H1 (cell line): ENCODE results near the gene NELFB. TPM values are rescaled to one million over a fixed set of nuclear protein-coding genes. Genes with fewer than 3 reads are reported as not detected.

Experiments
- BCL11A ChIP-seq, 2 experiments: IDR thresholded peaks; one replicate each; pipeline ENCODE4 v1.6.1; 2011; ENCODE audit warnings: low read depth in 2 of 2, low read length in 2 of 2, mild to moderate bottlenecking in 2 of 2
- CTBP2 ChIP-seq: IDR thresholded peaks from 2 replicates; pipeline ENCODE4 v1.7.0; 2011; ENCODE audit warnings: borderline replicate concordance, mild to moderate bottlenecking, moderate library complexity, mixed read lengths, low read length; ENCODE audit not compliant: insufficient read depth, insufficient read length
- EZH2 ChIP-seq: fragments of 200-600 bp; sonication (generic); IDR thresholded peaks from 2 replicates; pipeline ENCODE4 v1.7.1; 2012; ENCODE audit warnings: low read depth, mild to moderate bottlenecking, moderate library complexity, low read length, inconsistent platforms; ENCODE audit not compliant: severe bottlenecking
- KDM1A ChIP-seq: fragments of 200-600, 300-600 bp; sonication (generic); IDR thresholded peaks from 2 replicates; pipeline ENCODE4 v1.7.1; 2016; ENCODE audit warnings: mild to moderate bottlenecking, low read length, borderline replicate concordance
- MAFK ChIP-seq: IDR thresholded peaks from 2 replicates; pipeline ENCODE4 v1.6.1; 2012; ENCODE audit warnings: low read depth, mild to moderate bottlenecking, improper control_type of control experiment, low read length
- POLR2AphosphoS5 ChIP-seq: IDR thresholded peaks from 2 replicates; pipeline ENCODE4 v1.6.1; 2011; ENCODE audit warnings: low read depth, low read length
- YY1 ChIP-seq: IDR thresholded peaks from 2 replicates; pipeline ENCODE4 v1.6.1; 2011; ENCODE audit warnings: low read depth, mild to moderate bottlenecking, low read length
- polyA plus RNA-seq, 7 experiments: library from polyadenylated mRNA; depleted of rRNA in 3 of 7; stranded (reverse) in 5 of 7; unstranded in 2 of 7; fragments of >200 nt in 5 of 7; fragments of 200-250 nt in 2 of 7; gene quantifications; 1 replicate in 5 of 7; 2 replicates in 1 of 7; 4 replicates in 1 of 7; pipeline versions ENCODE4 v1.2.1 to v1.2.3, GENCODE V29; 2011 to 2013; ENCODE audit warnings: missing spikeins in 2 of 7, mixed read lengths in 2 of 7
- total RNA-seq: library from RNA; stranded (reverse); fragmentation: NEBNext Ultra II Directional; extraction: Animal tissue kit (Norgen Biotek cat#: 25700); gene quantifications from 2 replicates; pipeline ENCODE4 v1.2.1, GENCODE V29; 2021

NELFB gene
- total and polyA plus RNA-seq, 2 of the 8 experiments (the other 6 are each of a cell fraction or from before 2014, with no cell fraction given) = 57.6 to 78.0 TPM

DNA sequence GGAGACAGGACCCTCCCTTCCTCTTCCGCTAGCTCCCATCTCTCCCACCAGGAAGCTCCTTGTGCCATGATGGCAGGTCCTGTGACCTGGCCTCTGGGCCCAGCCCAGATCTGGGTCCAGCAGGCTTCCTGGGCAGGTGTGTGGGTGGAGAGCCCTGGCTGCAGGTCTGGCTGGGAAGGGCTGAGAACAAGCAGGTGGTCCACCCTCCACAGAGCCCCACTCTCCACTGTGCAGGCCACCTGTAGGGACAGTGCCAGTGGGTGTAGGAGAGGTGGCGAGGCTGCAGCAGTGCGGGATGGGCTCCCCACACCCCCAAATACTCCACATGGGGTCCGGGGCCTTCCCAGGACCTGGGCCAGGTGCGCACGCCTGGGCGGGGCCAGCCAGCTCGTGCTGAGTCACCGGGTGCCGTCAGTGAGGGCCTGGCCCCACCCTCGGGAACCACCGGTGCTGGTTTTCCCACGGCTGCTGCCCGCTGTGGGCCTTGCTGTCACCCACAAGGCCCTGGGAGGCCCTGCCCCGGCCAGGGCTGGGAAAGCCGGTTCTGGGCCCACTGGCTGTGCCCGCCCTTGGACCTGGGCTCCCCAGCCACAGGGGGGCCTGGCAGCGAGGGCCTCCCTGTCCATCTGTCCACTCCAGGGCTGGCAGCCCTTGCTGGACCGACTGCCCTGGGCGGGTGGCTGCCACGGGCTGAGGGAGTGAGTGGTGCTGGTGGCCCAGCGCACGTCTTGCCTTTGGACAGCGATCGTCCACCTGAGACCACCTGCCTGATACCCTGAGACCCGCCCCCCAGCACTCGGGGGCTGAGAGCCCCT, 56.3 kb downstream of the NELFB start (continued):
- no peak for TF ChIP-seq CTBP2
- no peak for TF ChIP-seq POLR2AphosphoS5
- TF ChIP-seq YY1 = no peak
- no peak for TF ChIP-seq MAFK
- no peak for TF ChIP-seq EZH2
- no peak for TF ChIP-seq KDM1A
- no peak for TF ChIP-seq BCL11A (IDR thresholded peaks at IDR 0.05; ENCODE audit: low read depth in 2 of 2, low read length in 2 of 2)
